Esophagus (tissue), 2 donors: Measurements from ENCODE around the gene ABCB6. TPM values are rescaled to one million over a fixed set of nuclear protein-coding genes. Genes with fewer than 3 reads are reported as not detected.
A peak's percentile ranks its signal among the peaks of the same experiment; 100 is the strongest.

ENCODE experiments used
- H3K27ac ChIP-seq, 2 donors: one replicate each; pipeline ENCODE4 v1.5.1; 2013; ENCODE audit warnings: low read depth in 2 of 2, mild to moderate bottlenecking in 2 of 2, inconsistent platforms in 1 of 2, low read length in 1 of 2, moderate library complexity in 1 of 2
- H3K27me3 ChIP-seq, 2 donors: one replicate each; pipeline ENCODE4 v1.6.1; 2013; ENCODE audit warnings: low read length in 2 of 2, control low read depth in 1 of 2, mild to moderate bottlenecking in 1 of 2; ENCODE audit not compliant: insufficient read depth in 2 of 2, control insufficient read depth in 1 of 2
- H3K36me3 ChIP-seq, 2 donors: one replicate each; pipeline ENCODE4 v1.6.1; 2013; ENCODE audit warnings: low read length in 1 of 2; ENCODE audit not compliant: control insufficient read depth in 2 of 2, insufficient read depth in 2 of 2
- H3K4me1 ChIP-seq, 2 donors: one replicate each; pipeline ENCODE4 v1.6.1; 2013; ENCODE audit warnings: low read length in 1 of 2; ENCODE audit not compliant: control insufficient read depth in 2 of 2, insufficient read depth in 2 of 2
- H3K4me3 ChIP-seq, 2 donors: one replicate each; pipeline ENCODE4 v1.5.1; 2013; ENCODE audit warnings: low read length in 2 of 2, mild to moderate bottlenecking in 2 of 2, low read depth in 1 of 2, moderate library complexity in 1 of 2
- H3K9me3 ChIP-seq, 2 donors: one replicate each; pipeline ENCODE4 v1.6.1; 2013; ENCODE audit warnings: mild to moderate bottlenecking in 2 of 2, low read depth in 1 of 2, low read length in 1 of 2, moderate library complexity in 1 of 2; ENCODE audit not compliant: control insufficient read depth in 2 of 2, insufficient read depth in 1 of 2
- WGBS, 2 donors: extraction: QIAGEN DNeasy Blood & Tissue Kit; methylation state at CpG; one replicate each; pipeline ENCODE4 v1.1.7; 2013; 5-methylcytosine and 5-hydroxymethylcytosine counted together
- polyA plus RNA-seq, 2 donors: library from polyadenylated mRNA; stranded (reverse); fragments of 200-250 nt; gene quantifications; one replicate each; pipeline ENCODE4 v1.2.3, GENCODE V29; 2013
- donor health status: healthy with polysubstance abuse.
- donor health status: Bipolar disorder and iron deficiency.

The ABCB6 gene
- polyA plus RNA-seq, 2 donors = 24.5 to 45.2 TPM

GRCh38 chr2:219161097-219161496, 57.7 kb downstream of the ABCB6 start:
- Histone ChIP-seq H3K36me3 (peaks cover 3 to 4% of the 10 kb centered on the region in 2 donors), H3K4me3 (peak overlapping the region; percentile 64 to 70), H3K27me3 (no peaks in the 10 kb centered on the region), H3K4me1 (peaks cover 0 to 3% of the 10 kb centered on the region in 2 donors), H3K9me3 (no peaks in the 10 kb centered on the region), H3K27ac (peak overlapping the region; percentile 93 to 96)
- 70 to 72% methylated on average over 4 of the region's 4 CpGs for WGBS, 2 donors

GRCh38 chr2:219160186-219161017, 58.4 kb downstream of the ABCB6 start, which contains the start of gene NHEJ1:
Gene NHEJ1, minus strand, starts transcription at chr2:219160815. Its CDS starts 2,453 bp downstream, at chr2:219158362.
- Histone ChIP-seq H3K4me3 (peak within 1 kb of the TSS; percentile 64 to 70), H3K27me3 (no peaks in the 10 kb centered on the region), H3K36me3 (peaks cover 3 to 4% of the 10 kb centered on the region in 2 donors), H3K9me3 (no peaks in the 10 kb centered on the region), H3K27ac (peak within 1 kb of the TSS; percentile 93 to 96), H3K4me1 (peaks cover 0 to 3% of the 10 kb centered on the region in 2 donors)
- 1% methylated on average over 61 to 70 of the region's 70 CpGs for WGBS, 2 donors

Other genes with a start within 250 kb of the ABCB6 start
- gene FEV, start 233.8 kb downstream of the ABCB6 start, polyA plus RNA-seq = not detected
- under 1 TPM; 0.47 to 0.49 TPM for gene CRYBA2, start 225.5 kb downstream of the ABCB6 start, polyA plus RNA-seq
- under 1 TPM in 1 of 2 donors, not detected in 1; 0.01 TPM for gene CFAP65, start 177.4 kb downstream of the ABCB6 start, polyA plus RNA-seq
- under 1 TPM; 0.06 to 0.31 TPM for gene IHH, start 158.0 kb downstream of the ABCB6 start, polyA plus RNA-seq
- gene NHEJ1, start 58.1 kb downstream of the ABCB6 start, polyA plus RNA-seq = 1 to 10 TPM; 4.4 to 5.9 TPM
- 1 to 10 TPM; 1.2 to 3.4 TPM for gene SLC23A3, start 48.9 kb downstream of the ABCB6 start, polyA plus RNA-seq
- 10 to 100 TPM; 39.5 to 50.6 TPM for gene CNPPD1, start 42.0 kb downstream of the ABCB6 start, polyA plus RNA-seq
- 10 to 100 TPM; 28.4 to 38.6 TPM for gene RETREG2, start 40.7 kb downstream of the ABCB6 start, polyA plus RNA-seq
- 10 to 100 TPM; 45.2 to 53.6 TPM for gene ZFAND2B, start 12.2 kb downstream of the ABCB6 start, polyA plus RNA-seq
- 10 to 100 TPM; 20.8 to 28.4 TPM for gene ATG9A, start 10.7 kb upstream of the ABCB6 start, polyA plus RNA-seq
- 10 to 100 TPM; 20.4 to 40.7 TPM for gene ANKZF1, start 10.8 kb upstream of the ABCB6 start, polyA plus RNA-seq
- 1 to 10 TPM; 1.6 to 1.9 TPM for gene GLB1L, start 26.5 kb upstream of the ABCB6 start, polyA plus RNA-seq
- gene STK16, start 26.5 kb upstream of the ABCB6 start, polyA plus RNA-seq = 10 to 100 TPM; 20.4 to 33.3 TPM
- under 1 TPM in 1 of 2 donors, not detected in 1; 0.02 TPM for gene TUBA4B, start 34.3 kb upstream of the ABCB6 start, polyA plus RNA-seq
- 100 to 1,000 TPM in 1 of 2 donors, 10 to 100 TPM in 1; 89.0 to 161 TPM for gene TUBA4A, start 35.0 kb upstream of the ABCB6 start, polyA plus RNA-seq
- gene DNAJB2, start 60.4 kb upstream of the ABCB6 start, polyA plus RNA-seq = 10 to 100 TPM; 42.4 to 47.8 TPM
- gene PTPRN, start 90.4 kb upstream of the ABCB6 start, polyA plus RNA-seq = under 1 TPM; 0.02 to 0.14 TPM
- not detected for gene RESP18, start 113.8 kb upstream of the ABCB6 start, polyA plus RNA-seq
- gene DNPEP, start 169.0 kb upstream of the ABCB6 start, polyA plus RNA-seq = 10 to 100 TPM; 46.2 to 49.6 TPM
- gene DES, start 199.4 kb upstream of the ABCB6 start, polyA plus RNA-seq = 100 to 1,000 TPM; 672 to 686 TPM
- gene SPEG, start 215.9 kb upstream of the ABCB6 start, polyA plus RNA-seq = 10 to 100 TPM; 22.3 to 37.7 TPM